ENCODE data around the gene MMAA.

DNA sequence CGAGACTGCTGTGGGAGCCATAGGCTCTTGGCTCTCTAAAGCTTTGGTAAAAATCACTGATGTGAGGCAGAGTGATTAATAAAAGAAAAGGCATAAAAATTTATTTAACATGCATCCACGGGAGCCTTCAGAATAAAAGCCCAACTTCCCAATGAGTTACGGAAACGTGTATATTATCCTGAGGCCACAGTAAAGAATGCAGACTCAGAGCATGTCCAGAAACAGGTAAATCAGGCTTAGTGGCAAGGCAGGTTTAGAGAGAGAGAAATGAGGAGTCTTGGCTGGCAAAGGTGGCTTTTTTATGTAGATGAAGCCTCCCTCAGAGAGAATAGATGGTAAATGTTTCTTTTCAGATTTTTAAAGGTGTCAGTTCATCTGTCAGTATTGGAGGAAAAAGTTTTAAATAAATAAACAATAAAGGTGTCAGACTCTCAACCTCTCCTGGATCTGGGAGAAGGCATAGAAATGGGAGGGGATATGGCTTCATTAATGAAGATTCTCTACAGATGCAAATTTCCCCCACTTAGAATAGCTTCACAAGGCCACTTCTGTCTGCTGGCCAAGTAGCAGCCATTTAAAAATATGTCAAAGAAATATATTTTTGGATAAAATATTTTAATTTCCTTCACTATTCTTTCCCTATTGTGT lies 84.8 kb downstream of the MMAA start:
- no peak for TF ChIP-seq CTCF (IDR thresholded peaks at IDR 0.05)
- TF ChIP-seq POLR2A (IDR thresholded peaks at IDR 0.05) = no peak
- no peak for TF ChIP-seq EP300 (IDR thresholded peaks at IDR 0.05)
